Activated CD8-positive, alpha-beta memory T cell treated with anti-CD3 and anti-CD28 coated beads, Interleukin-2, amount 10 ng/mL, durations not matched to agents 7 days and 5 days (primary cell): ENCODE data around the gene PIF1. TPM values are rescaled to one million over a fixed set of nuclear protein-coding genes. Genes with fewer than 3 reads are reported as not detected.
A peak's percentile ranks its signal among the peaks of the same experiment; 100 is the strongest.
"Not testable (repeated sequence)": the region's sequence is repeated elsewhere in the genome, so short reads cannot be mapped to it uniquely, and the experiment has no call there.

ENCODE experiments used
- ATAC-seq: fragments of 150-1000 bp; cut with Tn5 transposase; one replicate; pipeline ENCODE4 v1.10.0; 2021; ENCODE audit warnings: moderate library complexity
- CTCF ChIA-PET: fragments of 350-600 bp; sonication (Branson Sonifier 250); formaldehyde crosslinking; loops from one replicate; lab custom pipeline; 2021; ENCODE audit warnings: antibody characterized with exemption; lab: Charles Lee
- DNase-seq: peaks from one replicate; pipeline ENCODE4 v3.0.0-alpha.2; 2020
- H3K27ac Mint-ChIP-seq: one replicate; pipeline ENCODE4 v1.8.0; 2021; ENCODE audit warnings: mild to moderate bottlenecking, mixed read lengths
- H3K27me3 Mint-ChIP-seq: one replicate; pipeline ENCODE4 v1.8.0; 2021; ENCODE audit warnings: mixed read lengths
- H3K36me3 Mint-ChIP-seq: one replicate; pipeline ENCODE4 v1.8.0; 2021; ENCODE audit warnings: mild to moderate bottlenecking, mixed read lengths
- H3K4me1 Mint-ChIP-seq: one replicate; pipeline ENCODE4 v1.8.0; 2021; ENCODE audit warnings: mixed read lengths
- H3K4me3 Mint-ChIP-seq: one replicate; pipeline ENCODE4 v1.8.0; 2021; ENCODE audit warnings: mild to moderate bottlenecking, moderate library complexity, mixed read lengths
- H3K9me3 Mint-ChIP-seq: one replicate; pipeline ENCODE4 v1.8.0; 2022; ENCODE audit warnings: low read depth, mixed read lengths
- total RNA-seq, 2 experiments: library from RNA; stranded (reverse); gene quantifications; one replicate each; pipeline ENCODE4 v1.2.3, GENCODE V29; 2021

PIF1 gene
- total RNA-seq, 2 experiments from 2014 or later = 59.5 to 85.5 TPM

DNA sequence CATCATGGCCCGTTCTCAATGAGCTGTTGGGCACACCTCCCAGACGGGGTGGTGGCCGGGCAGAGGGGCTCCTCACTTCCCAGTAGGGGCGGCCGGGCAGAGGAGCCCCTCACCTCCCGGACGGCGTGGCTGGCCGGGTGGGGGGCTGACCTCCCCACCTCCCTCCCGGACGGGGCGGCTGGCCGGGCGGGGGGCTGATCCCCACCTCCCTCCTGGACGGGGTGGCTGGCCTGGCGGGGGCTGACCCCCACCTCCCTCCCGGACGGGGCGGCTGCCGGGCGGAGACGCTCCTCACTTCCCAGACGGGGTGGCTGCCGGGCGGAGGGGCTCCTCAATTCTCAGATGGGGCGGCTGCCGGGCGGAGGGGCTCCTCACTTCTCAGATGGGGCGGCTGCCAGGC, 26.5 kb downstream of the PIF1 start:
- H3K27ac Mint-ChIP-seq, H3K27me3 Mint-ChIP-seq, DNase-seq, ATAC-seq, H3K36me3 Mint-ChIP-seq, CTCF ChIA-PET, H3K9me3 Mint-ChIP-seq, H3K4me1 Mint-ChIP-seq, H3K4me3 Mint-ChIP-seq: not testable (repeated sequence)

DNA sequence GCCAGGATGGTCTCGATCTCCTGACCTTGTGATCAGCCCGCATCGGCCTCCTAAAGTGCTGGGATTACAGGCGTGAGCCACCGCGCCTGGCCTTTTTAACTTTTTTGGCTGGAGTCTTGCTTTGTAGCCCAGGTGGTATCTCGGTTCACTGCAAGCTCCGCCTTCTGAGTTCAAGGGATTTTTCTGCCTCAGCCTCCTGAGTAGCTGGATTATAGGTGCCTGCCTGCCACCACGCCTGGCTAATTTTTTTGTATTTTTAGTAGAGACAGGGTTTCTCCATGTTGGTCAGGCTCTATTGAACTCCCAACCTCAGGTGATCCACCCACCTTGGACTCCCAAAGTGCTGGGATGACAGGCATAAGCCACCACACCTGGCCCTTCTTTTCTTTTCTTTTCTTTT, 29.5 kb downstream of the PIF1 start:
- CTCF ChIA-PET, H3K4me1 Mint-ChIP-seq: not testable (repeated sequence)

DNA sequence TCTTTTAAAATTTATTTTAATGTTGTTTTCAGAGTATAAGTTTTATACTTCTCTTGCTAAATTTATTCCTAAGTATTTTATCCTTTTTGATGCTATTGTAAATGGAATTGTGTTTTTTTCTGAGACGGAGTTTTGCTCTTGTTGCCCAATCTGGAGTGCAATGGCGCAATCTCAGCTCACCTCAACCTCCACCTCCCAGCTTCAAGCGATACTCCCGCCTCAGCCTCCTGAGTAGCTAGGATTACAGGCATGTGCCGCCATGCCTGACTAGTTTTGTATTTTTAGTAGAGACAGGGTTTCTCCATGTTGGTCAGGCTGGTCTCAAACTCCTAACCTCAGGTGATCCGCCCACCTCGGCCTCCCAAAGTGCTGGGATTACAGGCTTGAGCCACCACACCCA, 30.1 kb downstream of the PIF1 start:
- CTCF ChIA-PET = interaction anchor here (1.3 kb wide), 1 partner anchor 14 kb away, joined by 3 read pairs; no protein-coding TSS in a partner anchor
- DNase-seq, H3K4me1 Mint-ChIP-seq, H3K27me3 Mint-ChIP-seq, H3K4me3 Mint-ChIP-seq, H3K36me3 Mint-ChIP-seq, H3K27ac Mint-ChIP-seq, H3K9me3 Mint-ChIP-seq, ATAC-seq: not testable (repeated sequence)

More for the DNA sequence above, 29.5 kb downstream of the PIF1 start:
- DNase-seq, H3K27me3 Mint-ChIP-seq, H3K9me3 Mint-ChIP-seq, ATAC-seq, H3K4me3 Mint-ChIP-seq, H3K27ac Mint-ChIP-seq, H3K36me3 Mint-ChIP-seq: not testable (repeated sequence)

DNA sequence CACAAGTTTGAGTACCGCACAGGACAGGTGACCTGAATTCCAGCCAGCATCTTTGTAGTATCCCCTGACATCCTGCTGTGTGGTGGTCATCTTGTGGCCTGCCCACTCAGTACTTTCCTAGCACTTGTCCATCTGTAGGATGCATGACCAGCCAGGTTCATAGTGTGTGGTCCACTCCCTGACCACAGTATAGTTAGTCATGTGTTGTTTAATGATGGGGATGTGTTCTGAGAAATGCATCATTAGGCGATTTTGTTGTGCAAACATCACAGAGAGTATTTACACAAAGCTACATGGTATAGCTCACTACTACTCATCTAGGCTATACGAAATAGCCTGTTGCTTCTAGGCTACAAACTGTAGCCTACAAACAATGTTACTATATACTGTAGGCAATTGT, 33.2 kb downstream of the PIF1 start:
- H3K9me3 Mint-ChIP-seq = no peaks in the 10 kb centered on the region
- DNase-seq = no peak
- H3K4me3 Mint-ChIP-seq = no peak overlapping the region
- no peak overlapping the region for H3K27ac Mint-ChIP-seq
- CTCF ChIA-PET = interaction anchor here (1.4 to 2.2 kb wide), 2 partner anchors 17 to 18 kb away, joined by 4 to 6 read pairs; no protein-coding TSS in a partner anchor
- no peak for ATAC-seq
- H3K36me3 Mint-ChIP-seq = no peaks in the 10 kb centered on the region
- H3K27me3 Mint-ChIP-seq = no peaks in the 10 kb centered on the region
- no peaks in the 10 kb centered on the region for H3K4me1 Mint-ChIP-seq

DNA sequence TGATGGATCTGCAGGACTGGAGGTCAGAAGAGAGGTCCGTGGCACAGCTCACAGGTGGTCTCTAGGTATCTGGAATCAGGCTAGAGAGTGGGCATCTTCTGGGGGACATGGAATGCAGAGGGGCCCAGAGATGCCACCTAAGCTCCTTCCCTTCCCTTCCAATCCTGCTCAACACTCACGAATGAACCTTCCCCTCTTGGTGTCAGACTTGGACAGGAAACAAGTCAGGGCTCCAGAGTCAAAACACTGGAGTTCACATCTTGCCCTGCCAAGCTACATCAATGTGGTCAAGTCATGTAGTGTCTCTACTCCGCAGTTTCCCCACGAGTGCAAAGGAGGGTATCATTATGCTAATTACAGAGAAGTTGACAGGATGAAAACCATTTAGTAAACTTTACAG, 34.0 kb downstream of the PIF1 start:
- no peak overlapping the region for H3K4me3 Mint-ChIP-seq
- no peaks in the 10 kb centered on the region for H3K4me1 Mint-ChIP-seq
- CTCF ChIA-PET = interaction anchor here (1.2 to 2.2 kb wide), 3 partner anchors 12 to 19 kb away, joined by 3 to 6 read pairs (median 4); no protein-coding TSS in a partner anchor
- H3K36me3 Mint-ChIP-seq = no peaks in the 10 kb centered on the region
- no peak for ATAC-seq
- H3K9me3 Mint-ChIP-seq = no peaks in the 10 kb centered on the region
- no peak for DNase-seq
- H3K27me3 Mint-ChIP-seq = no peaks in the 10 kb centered on the region
- no peak overlapping the region for H3K27ac Mint-ChIP-seq

DNA sequence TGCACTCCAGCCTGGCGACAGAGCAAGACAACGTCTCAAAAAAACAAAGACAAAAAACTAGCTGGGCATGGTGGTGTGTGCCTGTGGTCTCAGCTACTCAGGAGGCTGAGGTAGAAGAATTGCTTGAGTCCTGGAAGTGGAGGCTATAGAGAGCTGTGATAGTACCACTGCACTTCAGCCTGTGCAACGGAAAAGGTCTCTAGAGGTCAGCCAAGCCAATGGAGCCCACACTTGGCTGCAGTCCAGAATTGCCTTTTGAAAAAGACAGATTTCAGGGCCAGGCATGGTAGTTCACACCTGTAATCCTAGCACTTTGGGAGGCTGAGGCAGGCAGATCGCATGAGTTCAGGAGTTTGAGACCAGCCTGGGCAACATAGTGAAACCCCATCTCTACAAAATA, 41.7 kb downstream of the PIF1 start:
- ATAC-seq (no peak), DNase-seq (no peak)
- Mint-ChIP-seq H3K36me3 (no peaks in the 10 kb centered on the region), H3K27ac (no peak overlapping the region), H3K9me3 (no peaks in the 10 kb centered on the region), H3K4me1 (peaks cover 10% of the 10 kb centered on the region), H3K27me3 (peaks cover 11% of the 10 kb centered on the region), H3K4me3 (no peak overlapping the region)
- CTCF ChIA-PET = no interaction called here

DNA sequence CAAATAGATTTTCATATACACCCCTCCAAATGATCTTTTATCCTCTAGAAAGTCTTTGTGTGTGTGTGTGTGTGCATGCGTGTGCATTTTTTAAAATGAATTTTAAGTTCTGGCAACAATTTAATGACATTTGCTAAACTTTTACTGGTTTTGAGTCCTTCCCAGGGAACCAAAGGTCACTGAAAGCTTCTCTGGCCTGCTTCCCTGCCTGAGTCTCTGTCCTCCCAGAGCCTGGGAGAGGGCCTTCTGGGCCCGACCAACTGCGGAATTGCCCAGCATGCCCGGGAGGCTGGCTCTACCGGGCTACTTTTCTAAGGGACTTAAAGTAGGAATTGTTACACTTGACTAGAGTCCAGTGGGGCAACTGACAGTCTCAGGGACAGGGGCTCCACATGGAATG, 42.7 kb downstream of the PIF1 start:
- Mint-ChIP-seq H3K27ac (peak overlapping the region; percentile 28), H3K4me3 (no peak overlapping the region), H3K9me3 (no peaks in the 10 kb centered on the region), H3K4me1 (peaks cover 10% of the 10 kb centered on the region), H3K36me3 (no peaks in the 10 kb centered on the region), H3K27me3 (peaks cover 20% of the 10 kb centered on the region)
- DNase-seq (no peak), ATAC-seq (no peak)
- CTCF ChIA-PET = interaction anchor here (1.1 to 1.5 kb wide), 2 partner anchors 26 to 53 kb away, joined by 3 to 5 read pairs; no protein-coding TSS in a partner anchor

DNA sequence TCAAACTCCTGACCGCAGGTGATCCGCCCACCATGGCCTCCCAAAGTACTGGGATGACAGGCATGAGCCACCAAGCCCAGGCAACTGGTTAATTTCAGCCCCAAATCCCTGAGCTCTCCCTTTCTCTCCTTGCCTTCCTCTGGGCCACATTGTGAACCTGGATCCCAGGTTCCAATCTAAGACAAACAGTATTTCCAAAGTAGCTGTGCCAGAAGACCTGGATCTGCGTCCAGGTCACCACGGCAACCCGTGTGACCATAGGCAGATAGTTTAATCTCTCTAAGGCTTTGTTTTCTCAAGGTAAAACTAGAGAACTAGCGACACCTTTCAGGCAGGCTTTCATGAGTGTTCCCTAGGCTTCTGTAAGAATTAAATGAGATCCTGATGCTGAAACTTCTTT, 44.1 kb downstream of the PIF1 start:
- no peak overlapping the region for H3K27ac Mint-ChIP-seq
- ATAC-seq (no peak), DNase-seq (no peak)
- H3K4me1 Mint-ChIP-seq = peaks cover 12% of the 10 kb centered on the region
- CTCF ChIA-PET = interaction anchor here (0.7 to 1.9 kb wide), 5 partner anchors 28 to 77 kb away, joined by 3 to 5 read pairs (median 4); no protein-coding TSS in a partner anchor
- no peaks in the 10 kb centered on the region for H3K9me3 Mint-ChIP-seq
- peaks cover 35% of the 10 kb centered on the region for H3K27me3 Mint-ChIP-seq
- no peak overlapping the region for H3K4me3 Mint-ChIP-seq
- no peaks in the 10 kb centered on the region for H3K36me3 Mint-ChIP-seq

DNA sequence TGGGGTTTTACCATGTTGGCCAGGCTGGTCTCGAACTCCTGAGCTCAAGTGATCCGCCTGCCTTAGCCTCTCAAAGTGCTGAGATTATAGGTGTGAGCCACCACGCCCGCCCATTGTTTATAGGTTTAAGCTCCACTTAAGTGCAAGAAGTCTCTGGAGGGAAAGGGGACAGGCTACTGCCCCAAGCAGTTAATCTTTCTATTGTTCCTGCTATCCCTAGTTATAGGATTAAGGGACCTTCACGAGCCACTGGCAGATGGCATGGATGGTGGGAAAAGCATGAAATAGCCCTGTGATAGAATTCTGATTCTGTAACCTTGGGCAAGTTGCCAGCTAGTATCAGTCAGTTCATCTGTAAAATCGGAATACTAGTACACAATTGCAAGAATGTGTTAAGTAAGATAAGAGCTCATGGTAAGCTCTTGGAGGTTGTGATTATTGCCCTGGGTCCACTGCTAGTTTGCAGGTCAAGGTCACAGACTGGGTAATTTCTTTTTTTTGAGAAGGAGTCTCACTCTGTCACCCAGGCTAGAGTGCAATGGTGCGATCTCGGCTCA, 44.8 kb downstream of the PIF1 start:
- DNase-seq (no peak), ATAC-seq (no peak)
- peaks cover 12% of the 10 kb centered on the region for H3K4me1 Mint-ChIP-seq
- CTCF ChIA-PET = interaction anchor here (0.7 to 1.9 kb wide), 3 partner anchors 27 to 76 kb away, joined by 3 to 5 read pairs (median 4); no protein-coding TSS in a partner anchor
- no peaks in the 10 kb centered on the region for H3K36me3 Mint-ChIP-seq
- no peaks in the 10 kb centered on the region for H3K9me3 Mint-ChIP-seq
- H3K27ac Mint-ChIP-seq = no peak overlapping the region
- no peak overlapping the region for H3K4me3 Mint-ChIP-seq
- H3K27me3 Mint-ChIP-seq = peaks cover 41% of the 10 kb centered on the region

DNA sequence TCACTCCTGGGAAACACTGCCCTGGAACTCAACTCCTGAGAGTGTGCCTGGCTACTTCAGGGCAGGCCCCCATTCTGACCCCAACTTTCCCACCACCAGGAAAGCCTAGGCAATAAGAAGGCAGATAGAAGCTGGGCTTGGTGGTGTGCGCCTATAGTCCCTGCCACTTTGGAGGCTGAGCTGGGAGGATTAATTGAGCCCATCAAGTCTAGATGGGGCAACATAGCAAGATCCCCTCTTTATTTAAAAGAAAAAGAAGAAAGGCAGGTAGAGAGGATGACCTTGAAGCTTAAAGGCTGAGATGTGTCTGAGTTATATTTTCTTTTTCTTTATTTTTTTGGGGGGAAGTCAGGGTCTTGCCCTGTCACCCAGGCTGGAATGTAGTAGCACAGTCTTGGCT, 45.8 kb downstream of the PIF1 start:
- Mint-ChIP-seq H3K4me3 (no peak overlapping the region), H3K4me1 (peaks cover 12% of the 10 kb centered on the region), H3K27me3 (peaks cover 41% of the 10 kb centered on the region), H3K9me3 (no peaks in the 10 kb centered on the region), H3K27ac (no peak overlapping the region), H3K36me3 (no peaks in the 10 kb centered on the region)
- CTCF ChIA-PET = interaction anchor here (1.0 to 1.1 kb wide), 2 partner anchors 52 to 345 kb away, joined by 4 to 5 read pairs; no protein-coding TSS in a partner anchor
- ATAC-seq (no peak), DNase-seq (no peak)

DNA sequence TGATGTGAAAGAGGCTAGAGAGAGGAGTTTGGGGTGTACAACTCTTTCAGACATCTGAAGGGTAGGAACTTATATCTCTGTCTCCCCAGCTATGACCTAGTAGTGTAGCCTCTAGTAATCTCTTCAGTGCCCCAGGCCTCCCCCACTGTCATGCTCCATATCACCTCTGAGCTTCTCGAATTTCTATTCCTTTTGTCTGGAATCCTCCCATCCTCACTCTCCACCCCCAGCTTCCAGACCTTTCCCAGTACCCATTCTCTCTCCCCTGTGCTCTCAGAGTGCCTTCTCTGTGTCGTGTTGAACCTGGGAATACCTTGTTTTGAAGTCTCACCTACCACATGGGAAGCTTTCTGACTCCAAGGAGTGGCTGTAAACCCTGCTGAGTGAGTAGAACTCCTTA, 46.4 kb downstream of the PIF1 start:
- no peaks in the 10 kb centered on the region for H3K9me3 Mint-ChIP-seq
- DNase-seq = no peak
- H3K4me3 Mint-ChIP-seq = no peak overlapping the region
- H3K27me3 Mint-ChIP-seq = peaks cover 46% of the 10 kb centered on the region
- H3K4me1 Mint-ChIP-seq = peaks cover 14% of the 10 kb centered on the region
- H3K27ac Mint-ChIP-seq = no peak overlapping the region
- CTCF ChIA-PET = interaction anchor here (0.8 to 1.1 kb wide), 3 partner anchors 47 to 345 kb away, joined by 3 to 5 read pairs (median 4); no protein-coding TSS in a partner anchor
- H3K36me3 Mint-ChIP-seq = no peaks in the 10 kb centered on the region
- ATAC-seq = no peak

DNA sequence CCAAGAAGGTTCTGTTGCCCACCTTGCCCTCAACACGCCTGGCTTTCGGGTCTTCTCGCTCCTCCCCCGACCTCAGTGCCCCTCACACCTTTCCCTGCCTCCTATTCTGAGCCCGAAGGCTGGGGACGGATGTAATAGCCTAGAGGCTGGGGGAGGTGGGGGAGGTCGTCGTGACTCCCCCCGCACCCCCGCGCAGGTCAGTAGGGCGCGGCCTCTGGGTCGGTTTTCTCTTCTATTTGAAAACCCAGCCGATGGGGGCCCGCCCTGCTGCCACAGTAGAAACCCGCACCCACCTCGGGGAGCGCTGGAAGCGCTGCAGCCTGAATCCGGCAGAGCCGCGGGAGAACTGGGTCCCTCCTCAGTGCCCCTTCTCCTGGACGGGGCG, 49.1 kb downstream of the PIF1 start:
- Mint-ChIP-seq H3K9me3 (no peaks in the 10 kb centered on the region), H3K36me3 (no peaks in the 10 kb centered on the region), H3K27ac (no peak overlapping the region), H3K27me3 (peaks cover 68% of the 10 kb centered on the region), H3K4me3 (peak overlapping the region; percentile 7), H3K4me1 (peaks cover 3% of the 10 kb centered on the region)
- ATAC-seq (no peak), DNase-seq (no peak)
- CTCF ChIA-PET = no interaction called here

DNA sequence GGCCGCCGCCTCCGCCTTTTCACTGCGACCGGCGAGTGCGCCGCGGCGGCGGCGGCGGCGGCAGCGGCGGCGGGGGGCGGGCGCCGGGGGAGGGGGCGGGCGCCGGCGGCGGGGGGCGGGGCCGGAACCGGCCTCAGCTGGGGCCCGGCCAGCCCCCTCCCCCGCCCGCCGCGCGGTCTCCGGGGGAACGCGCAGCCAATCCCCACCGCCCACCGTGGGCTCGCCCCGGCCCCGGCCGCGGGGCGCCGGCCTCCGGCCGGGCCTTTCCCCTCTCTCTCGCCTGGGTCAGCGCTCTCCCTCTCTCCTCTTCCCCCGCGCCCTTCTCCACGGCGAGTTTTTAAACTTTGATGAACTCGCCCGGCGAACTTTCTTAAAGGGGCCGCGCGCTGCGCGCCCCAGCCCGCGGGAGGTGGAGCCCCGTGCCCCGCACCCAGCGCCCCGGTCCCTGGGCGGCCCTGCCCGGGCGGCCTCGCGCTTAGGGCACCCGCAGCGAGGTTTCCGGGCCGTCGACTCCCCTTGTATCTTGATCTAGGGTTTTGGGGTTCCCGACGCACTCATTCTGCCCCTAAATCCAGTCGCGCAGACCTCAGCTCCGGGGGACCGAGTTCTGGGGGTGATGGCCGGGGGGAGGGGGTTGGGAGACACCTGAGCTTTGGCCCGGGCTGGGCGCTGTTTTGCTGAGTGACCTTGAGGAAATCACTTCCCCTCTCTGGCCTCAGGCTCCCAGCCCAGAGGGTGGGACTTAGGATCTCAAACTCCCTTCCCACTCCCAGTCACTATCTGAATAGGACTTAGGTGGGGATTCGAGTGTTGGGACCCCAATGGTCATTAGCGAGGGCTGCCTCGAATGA, 49.7 kb downstream of the PIF1 start, which contains the start of gene RBPMS2:
RBPMS2 (minus strand) TSS at position 39 of the 851 bp plus-strand sequence. CDS start 270 bp downstream, outside the sequence.
- Mint-ChIP-seq H3K36me3 (no peaks in the 10 kb centered on the region), H3K9me3 (no peaks in the 10 kb centered on the region), H3K27me3 (peaks cover 66% of the 10 kb centered on the region), H3K4me1 (peaks cover 3% of the 10 kb centered on the region), H3K4me3 (peak within 1 kb of the TSS; percentile 7), H3K27ac (no peak within 1 kb of the TSS)
- ATAC-seq = peak; percentile 13
- CTCF ChIA-PET = no interaction called here
- no peak for DNase-seq
